ENCODE results near the gene HSD11B1L. TPM values are rescaled to one million over a fixed set of nuclear protein-coding genes. Genes with fewer than 3 reads are reported as not detected.

HSD11B1L gene
- total and polyA plus RNA-seq, 7 donors: 4.5 to 15.6 (median 4.7) TPM

- Histone ChIP-seq H3K4me1 (peaks cover 10% of the 10 kb centered on the region), H3K27ac (peak overlapping the region; percentile 82), H3K4me3 (no peak overlapping the region), H3K27me3 (ENCODE audit: insufficient read depth in 3 of 3, low read length in 2 of 3) (no peaks in the 10 kb centered on the region), H3K36me3 (ENCODE audit: insufficient read depth in 1 of 2, low read depth in 1 of 2) (peaks cover 23 to 100% of the 10 kb centered on the region in 2 donors), H3K9me3 (no peaks in the 10 kb centered on the region)
- 28 to 39% (median 28%) methylated on average over 2 of the region's 2 CpGs for WGBS, 3 donors
- TF ChIP-seq CTCF (IDR thresholded peaks at IDR 0.05): no peak
- DNase-seq (no peak), ATAC-seq (peak; percentile 74 to 98 (median 91))
- intact Hi-C loops (cut with DNase I): loop anchor here in 1 of 2 donors (5.0 kb wide), 1 partner anchor 37 kb away; no protein-coding TSS in a partner anchor
Observed at GRCh38 chr19:5664515-5664914, 16.3 kb upstream of the HSD11B1L start.

- Histone ChIP-seq H3K4me1 (peaks cover 10% of the 10 kb centered on the region), H3K27ac (peak overlapping the region; percentile 82)
Observed at GRCh38 chr19:5665781-5666513, 14.9 kb upstream of the HSD11B1L start.

GRCh38 chr19:5666921-5667610, 13.8 kb upstream of the HSD11B1L start:
- TF ChIP-seq CTCF (IDR thresholded peaks at IDR 0.05): no peak
- intact Hi-C loops (cut with DNase I): no loop called here
- H3K4me3 ChIP-seq: no peak overlapping the region
- ATAC-seq (no peak), DNase-seq (no peak)
- H3K36me3 ChIP-seq (ENCODE audit: insufficient read depth in 1 of 2, low read depth in 1 of 2): peaks cover 23 to 94% of the 10 kb centered on the region in 2 donors
- no peak overlapping the region for H3K27ac ChIP-seq
- peaks cover 10% of the 10 kb centered on the region for H3K4me1 ChIP-seq
- no peaks in the 10 kb centered on the region for H3K9me3 ChIP-seq
- H3K27me3 ChIP-seq (ENCODE audit: insufficient read depth in 3 of 3, low read length in 2 of 3): no peaks in the 10 kb centered on the region
- WGBS, 3 donors: 83 to 86% (median 84%) methylated on average over 25 to 26 of the region's 26 CpGs

More at GRCh38 chr19:5665781-5666513, 14.9 kb upstream of the HSD11B1L start:
- intact Hi-C loops (cut with DNase I): no loop called here
- Histone ChIP-seq H3K36me3 (ENCODE audit: insufficient read depth in 1 of 2, low read depth in 1 of 2) (peaks cover 26 to 97% of the 10 kb centered on the region in 2 donors), H3K4me3 (no peak overlapping the region), H3K9me3 (no peaks in the 10 kb centered on the region), H3K27me3 (ENCODE audit: insufficient read depth in 3 of 3, low read length in 2 of 3) (no peaks in the 10 kb centered on the region)
- no peak for DNase-seq
- no peak for TF ChIP-seq CTCF (IDR thresholded peaks at IDR 0.05)
- no peak for ATAC-seq
- WGBS, 3 donors: 76 to 80% (median 77%) methylated on average over 10 of the region's 10 CpGs

- TF ChIP-seq CTCF (IDR thresholded peaks at IDR 0.05): no peak
- H3K9me3 ChIP-seq: no peaks in the 10 kb centered on the region
- no peak for ATAC-seq
- peaks cover 23 to 87% of the 10 kb centered on the region in 2 donors for H3K36me3 ChIP-seq (ENCODE audit: insufficient read depth in 1 of 2, low read depth in 1 of 2)
- no peaks in the 10 kb centered on the region for H3K27me3 ChIP-seq (ENCODE audit: insufficient read depth in 3 of 3, low read length in 2 of 3)
- 81 to 85% (median 82%) methylated on average over 22 of the region's 22 CpGs for WGBS, 3 donors
- DNase-seq: no peak
- no peak overlapping the region for H3K27ac ChIP-seq
- H3K4me1 ChIP-seq: peaks cover 10% of the 10 kb centered on the region
- intact Hi-C loops (cut with DNase I): no loop called here
- H3K4me3 ChIP-seq: no peak overlapping the region
Observed at GRCh38 chr19:5667751-5668271, 13.0 kb upstream of the HSD11B1L start.

Measured in psoas muscle (tissue), 8 donors.